ENCODE data around the gene PLOD2. TPM values are rescaled to one million over a fixed set of nuclear protein-coding genes. Genes with fewer than 3 reads are reported as not detected.

Gene PLOD2
- total RNA-seq, 2 experiments from 2014 or later = 0.10 TPM; not detected in 1

- POLR2A ChIA-PET = no interaction called here
- Mint-ChIP-seq H3K9me3 (peaks cover 2% of the 10 kb centered on the region), H3K36me3 (ENCODE audit: low read depth) (no peaks in the 10 kb centered on the region), H3K27me3 (no peaks in the 10 kb centered on the region), H3K4me1 (no peaks in the 10 kb centered on the region), H3K27ac (no peak overlapping the region), H3K4me3 (no peak overlapping the region)
- CTCF ChIA-PET = no interaction called here
- DNase-seq = no peak
Measured at GRCh38 chr3:146024260-146024659, 136.7 kb downstream of the PLOD2 start.

DNA sequence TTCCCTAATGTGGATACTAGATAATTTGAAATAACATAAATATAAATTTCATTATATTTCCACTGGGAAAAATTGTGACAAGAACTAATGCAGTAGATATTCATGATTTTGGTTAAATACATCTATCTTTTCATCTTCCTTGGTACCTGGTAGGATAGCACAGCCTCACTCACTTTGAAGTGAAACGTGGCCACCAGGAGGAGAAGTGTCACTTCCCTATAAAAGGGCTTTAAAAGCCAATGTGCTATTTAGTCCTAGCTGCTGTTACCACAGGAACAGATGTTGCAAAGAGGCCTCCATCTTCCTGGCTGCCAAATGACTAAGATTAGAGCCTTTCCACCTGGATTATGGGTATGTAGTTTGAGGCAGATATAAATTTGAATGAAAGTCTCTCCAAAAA lies 140.0 kb downstream of the PLOD2 start:
- Mint-ChIP-seq H3K4me1 (no peaks in the 10 kb centered on the region), H3K4me3 (no peak overlapping the region), H3K27ac (no peak overlapping the region), H3K9me3 (peaks cover 3% of the 10 kb centered on the region), H3K36me3 (ENCODE audit: low read depth) (no peaks in the 10 kb centered on the region), H3K27me3 (no peaks in the 10 kb centered on the region)
- ChIA-PET POLR2A (no interaction called here), CTCF (no interaction called here)
- no peak for DNase-seq

DNA sequence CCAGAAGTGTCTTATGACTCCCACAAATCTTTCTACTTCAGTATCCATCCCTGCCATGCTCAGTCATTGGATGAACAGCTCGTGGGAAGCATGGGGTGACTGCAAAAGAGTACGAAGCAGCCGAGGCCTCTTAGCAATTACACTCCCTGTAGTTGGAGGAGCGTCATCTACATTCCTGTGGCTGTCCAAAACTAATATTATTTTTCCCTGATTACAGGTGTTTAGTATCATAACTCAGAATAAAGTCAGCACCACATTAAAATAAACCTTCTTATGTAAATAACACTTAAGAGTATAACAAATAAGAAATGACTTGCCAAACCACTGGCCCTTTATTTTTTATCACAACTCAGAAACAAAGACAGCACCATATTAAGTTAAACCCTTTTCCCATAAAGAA lies 141.5 kb downstream of the PLOD2 start:
- H3K36me3 Mint-ChIP-seq (ENCODE audit: low read depth) = no peaks in the 10 kb centered on the region
- DNase-seq = no peak
- H3K4me3 Mint-ChIP-seq = no peak overlapping the region
- H3K4me1 Mint-ChIP-seq = no peaks in the 10 kb centered on the region
- ChIA-PET POLR2A (no interaction called here), CTCF (no interaction called here)
- H3K9me3 Mint-ChIP-seq = peaks cover 3% of the 10 kb centered on the region
- no peak overlapping the region for H3K27ac Mint-ChIP-seq
- H3K27me3 Mint-ChIP-seq = no peaks in the 10 kb centered on the region

Other genes with a start within 250 kb of the PLOD2 start
- gene PLSCR4, start 89.9 kb upstream of the PLOD2 start, total RNA-seq = under 1 TPM in 1 of 2 experiments, not detected in 1; 0.12 TPM